WTC11 (cell line): ENCODE measurements around the gene PRKCZ.

Experiments used
- CBFB ChIP-seq: sonication (generic); formaldehyde crosslinking; IDR thresholded peaks from 2 replicates; pipeline ENCODE4 v1.8.1; 2022; ENCODE audit warnings: mild to moderate bottlenecking, low read depth, missing genetic modification reagents
- CREB1 ChIP-seq: sonication (generic); formaldehyde crosslinking; IDR thresholded peaks from 2 replicates; pipeline ENCODE4 v1.8.0; 2023; ENCODE audit warnings: mild to moderate bottlenecking, missing genetic modification reagents
- CTCF ChIP-seq: fragments of 200-600 bp; IDR thresholded peaks from 2 replicates; pipeline ENCODE4 v1.8.0; 2022; ENCODE audit warnings: antibody characterized with exemption
- FOXP1 ChIP-seq: sonication (generic); formaldehyde crosslinking; IDR thresholded peaks from 2 replicates; pipeline ENCODE4 v1.8.0; 2022; ENCODE audit warnings: missing genetic modification reagents, mild to moderate bottlenecking, moderate library complexity, borderline replicate concordance
- MAX ChIP-seq: sonication (generic); formaldehyde crosslinking; IDR thresholded peaks from 2 replicates; pipeline ENCODE4 v1.8.0; 2022; ENCODE audit warnings: mild to moderate bottlenecking, missing genetic modification reagents
- TF ChIP-seq, protein P1 (sequence below): sonication (generic); formaldehyde crosslinking; IDR thresholded peaks from 2 replicates; pipeline ENCODE4 v1.8.1; 2023; ENCODE audit warnings: mild to moderate bottlenecking, missing genetic modification reagents, moderate library complexity
- TF ChIP-seq, protein P2 (sequence below): sonication (generic); formaldehyde crosslinking; IDR thresholded peaks from 2 replicates; pipeline ENCODE4 v1.8.1; 2023; ENCODE audit warnings: mild to moderate bottlenecking, moderate library complexity, missing genetic modification reagents

DNA sequence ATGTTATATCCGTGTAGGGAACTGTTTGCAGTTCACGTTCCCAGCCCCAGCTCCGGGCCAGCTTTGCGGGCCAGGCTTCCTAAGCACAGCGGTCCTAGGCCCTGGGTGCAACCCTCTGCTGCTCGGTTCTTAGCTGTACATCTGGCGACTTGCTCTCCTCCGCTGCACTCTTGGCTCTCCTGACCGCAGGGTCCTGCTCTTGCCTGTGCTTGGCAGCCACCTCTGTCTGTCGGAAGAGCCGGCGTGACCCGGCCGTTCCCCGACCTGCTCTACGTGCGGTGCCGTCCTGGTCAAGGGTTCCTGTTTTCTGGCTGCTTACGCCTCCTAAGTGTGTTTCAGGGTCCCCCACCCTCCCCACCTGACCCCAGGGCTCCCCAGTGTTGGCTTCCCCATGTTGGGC lies 107.6 kb downstream of the PRKCZ start:
- TF ChIP-seq, protein P1, sequence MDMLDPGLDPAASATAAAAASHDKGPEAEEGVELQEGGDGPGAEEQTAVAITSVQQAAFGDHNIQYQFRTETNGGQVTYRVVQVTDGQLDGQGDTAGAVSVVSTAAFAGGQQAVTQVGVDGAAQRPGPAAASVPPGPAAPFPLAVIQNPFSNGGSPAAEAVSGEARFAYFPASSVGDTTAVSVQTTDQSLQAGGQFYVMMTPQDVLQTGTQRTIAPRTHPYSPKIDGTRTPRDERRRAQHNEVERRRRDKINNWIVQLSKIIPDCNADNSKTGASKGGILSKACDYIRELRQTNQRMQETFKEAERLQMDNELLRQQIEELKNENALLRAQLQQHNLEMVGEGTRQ (CRISPR knock-in tag) = no peak
- TF ChIP-seq, protein P2, sequence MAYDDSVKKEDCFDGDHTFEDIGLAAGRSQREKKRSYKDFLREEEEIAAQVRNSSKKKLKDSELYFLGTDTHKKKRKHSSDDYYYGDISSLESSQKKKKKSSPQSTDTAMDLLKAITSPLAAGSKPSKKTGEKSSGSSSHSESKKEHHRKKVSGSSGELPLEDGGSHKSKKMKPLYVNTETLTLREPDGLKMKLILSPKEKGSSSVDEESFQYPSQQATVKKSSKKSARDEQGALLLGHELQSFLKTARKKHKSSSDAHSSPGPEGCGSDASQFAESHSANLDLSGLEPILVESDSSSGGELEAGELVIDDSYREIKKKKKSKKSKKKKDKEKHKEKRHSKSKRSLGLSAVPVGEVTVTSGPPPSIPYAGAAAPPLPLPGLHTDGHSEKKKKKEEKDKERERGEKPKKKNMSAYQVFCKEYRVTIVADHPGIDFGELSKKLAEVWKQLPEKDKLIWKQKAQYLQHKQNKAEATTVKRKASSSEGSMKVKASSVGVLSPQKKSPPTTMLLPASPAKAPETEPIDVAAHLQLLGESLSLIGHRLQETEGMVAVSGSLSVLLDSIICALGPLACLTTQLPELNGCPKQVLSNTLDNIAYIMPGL (CRISPR knock-in tag) = no peak
- TF ChIP-seq MAX (CRISPR knock-in tag) (no peak), CBFB (CRISPR knock-in tag) (no peak), CTCF (no peak), CREB1 (CRISPR knock-in tag) (no peak), FOXP1 (CRISPR knock-in tag) (no peak)
